Adipose tissue (tissue), 3 donors: Measurements from ENCODE around the gene HSPBAP1. TPM values are rescaled to one million over a fixed set of nuclear protein-coding genes. Genes with fewer than 3 reads are reported as not detected.
A peak's percentile ranks its signal among the peaks of the same experiment; 100 is the strongest.

Experiments
- H3K27ac ChIP-seq: one replicate; pipeline ENCODE4 v1.5.1; 2013; ENCODE audit warnings: low read depth, low read length
- WGBS, 3 donors: extraction: QIAGEN DNeasy Blood & Tissue Kit; methylation state at CpG; one replicate each; pipeline ENCODE4 v1.1.7; 2013; 5-methylcytosine and 5-hydroxymethylcytosine counted together
- polyA plus RNA-seq, 3 donors: library from polyadenylated mRNA; stranded (reverse); fragments of 200-250 nt; gene quantifications; one replicate each; pipeline ENCODE4 v1.2.3, GENCODE V29; 2013
- donor health status: healthy with polysubstance abuse.
- donor health status: Bipolar disorder and iron deficiency.
- donor health status: healthy.

The HSPBAP1 gene
- polyA plus RNA-seq, 3 donors = 3.0 to 9.1 (median 3.7) TPM

- WGBS, 3 donors = 88 to 91% (median 88%) methylated on average over 11 of the region's 11 CpGs
Measured at GRCh38 chr3:122789585-122790273, 3.9 kb downstream of the HSPBAP1 start.

GRCh38 chr3:122787872-122788271 is 5.8 kb downstream of the HSPBAP1 start:
- H3K27ac ChIP-seq = no peak overlapping the region
- 64 to 89% (median 80%) methylated on average over 2 of the region's 2 CpGs for WGBS, 3 donors

More at GRCh38 chr3:122789585-122790273, 3.9 kb downstream of the HSPBAP1 start:
- H3K27ac ChIP-seq = no peak overlapping the region

GRCh38 chr3:122786066-122786465 is 7.6 kb downstream of the HSPBAP1 start:
- 83 to 88% (median 88%) methylated on average over 1 of the region's 1 CpG for WGBS, 3 donors
- H3K27ac ChIP-seq = no peak overlapping the region

GRCh38 chr3:122785231-122785630 is 8.4 kb downstream of the HSPBAP1 start:
- 83 to 95% (median 89%) methylated on average over 1 of the region's 1 CpG for WGBS, 3 donors
- H3K27ac ChIP-seq = no peak overlapping the region

GRCh38 chr3:122784436-122784835 is 9.2 kb downstream of the HSPBAP1 start:
- 87 to 100% (median 94%) methylated on average over 1 of the region's 1 CpG for WGBS, 3 donors

GRCh38 chr3:122782804-122783203 is 10.8 kb downstream of the HSPBAP1 start:
- no peak overlapping the region for H3K27ac ChIP-seq
- WGBS, 3 donors = 93 to 100% (median 96%) methylated on average over 1 of the region's 1 CpG

More at GRCh38 chr3:122784436-122784835, 9.2 kb downstream of the HSPBAP1 start:
- H3K27ac ChIP-seq = no peak overlapping the region

GRCh38 chr3:122777563-122777962 is 16.1 kb downstream of the HSPBAP1 start:
- 83 to 91% (median 87%) methylated on average over 3 of the region's 3 CpGs for WGBS, 3 donors
- H3K27ac ChIP-seq = no peak overlapping the region

GRCh38 chr3:122776675-122777468 is 16.8 kb downstream of the HSPBAP1 start:
- H3K27ac ChIP-seq = no peak overlapping the region
- WGBS, 3 donors = 63 to 78% (median 69%) methylated on average over 5 of the region's 5 CpGs

GRCh38 chr3:122774564-122774963 is 19.1 kb downstream of the HSPBAP1 start:
- H3K27ac ChIP-seq = no peak overlapping the region
- 94 to 98% (median 95%) methylated on average over 3 of the region's 3 CpGs for WGBS, 3 donors

- 88 to 96% (median 89%) methylated on average over 3 of the region's 3 CpGs for WGBS, 3 donors
- H3K27ac ChIP-seq = no peak overlapping the region
Measured at GRCh38 chr3:122773944-122774509, 19.6 kb downstream of the HSPBAP1 start.

- 74 to 100% (median 85%) methylated on average over 1 of the region's 1 CpG for WGBS, 3 donors
Measured at GRCh38 chr3:122772827-122773226, 20.8 kb downstream of the HSPBAP1 start.

GRCh38 chr3:122770521-122771202 is 23.0 kb downstream of the HSPBAP1 start:
- H3K27ac ChIP-seq = no peak overlapping the region
- 85 to 92% (median 88%) methylated on average over 5 of the region's 5 CpGs for WGBS, 3 donors

More at GRCh38 chr3:122772827-122773226, 20.8 kb downstream of the HSPBAP1 start:
- H3K27ac ChIP-seq = no peak overlapping the region

GRCh38 chr3:122767540-122768372 is 25.9 kb downstream of the HSPBAP1 start:
- WGBS, 3 donors = 71 to 96% (median 88%) methylated on average over 3 of the region's 3 CpGs
- no peak overlapping the region for H3K27ac ChIP-seq

- WGBS, 3 donors = 95 to 96% (median 96%) methylated on average over 3 of the region's 3 CpGs
- H3K27ac ChIP-seq = no peak overlapping the region
Measured at GRCh38 chr3:122766430-122766829, 27.2 kb downstream of the HSPBAP1 start.

- 72 to 87% (median 74%) methylated on average over 3 of the region's 3 CpGs for WGBS, 3 donors
- no peak overlapping the region for H3K27ac ChIP-seq
Measured at GRCh38 chr3:122760453-122761271, 33.0 kb downstream of the HSPBAP1 start.

GRCh38 chr3:122758877-122759560 is 34.6 kb downstream of the HSPBAP1 start:
- 58 to 86% (median 60%) methylated on average over 3 of the region's 3 CpGs for WGBS, 3 donors
- H3K27ac ChIP-seq = peak overlapping the region; percentile 29
